Suppressor macrophage (primary cell): ENCODE measurements around the gene TTLL8.
"Not testable (repeated sequence)": the region's sequence is repeated elsewhere in the genome, so short reads cannot be mapped to it uniquely, and the experiment has no call there.

ENCODE experiments used
- DNase-seq, 4 experiments: peaks; one replicate each; pipeline ENCODE4 v3.0.0-alpha.2; 2020 to 2022

TTLL8 gene

GRCh38 chr22:50000587-50001387 lies 57.3 kb downstream of the TTLL8 start:
- no peak for DNase-seq

- no peak for DNase-seq
Measured at GRCh38 chr22:49999946-50000586, 58.0 kb downstream of the TTLL8 start.

GRCh38 chr22:49999063-49999945 lies 58.8 kb downstream of the TTLL8 start:
- peak; percentile 17 to 62 (median 22) for DNase-seq

- no peak for DNase-seq
Measured at GRCh38 chr22:49998718-49999062, 59.4 kb downstream of the TTLL8 start.

GRCh38 chr22:49997932-49998717 lies 60.0 kb downstream of the TTLL8 start:
- DNase-seq, result no peak

- no peak for DNase-seq
Measured at GRCh38 chr22:49997251-49997599, 60.9 kb downstream of the TTLL8 start.

GRCh38 chr22:49996518-49997250 lies 61.4 kb downstream of the TTLL8 start:
- no peak for DNase-seq

- no peak for DNase-seq
Measured at GRCh38 chr22:49996119-49996517, 62.0 kb downstream of the TTLL8 start.

- DNase-seq, result no peak
Measured at GRCh38 chr22:49995361-49996118, 62.6 kb downstream of the TTLL8 start.

- no peak for DNase-seq
Measured at GRCh38 chr22:49995041-49995360, 63.1 kb downstream of the TTLL8 start.

GRCh38 chr22:49994361-49995040 lies 63.6 kb downstream of the TTLL8 start:
- no peak for DNase-seq

- DNase-seq, result no peak
Measured at GRCh38 chr22:49993649-49994360, 64.3 kb downstream of the TTLL8 start.

- peak; percentile 74 to 90 (median 86) for DNase-seq
Measured at GRCh38 chr22:49992921-49993648, 65.0 kb downstream of the TTLL8 start.

- no peak for DNase-seq
Measured at GRCh38 chr22:49991907-49992533, 66.1 kb downstream of the TTLL8 start.

- DNase-seq, result no peak
Measured at GRCh38 chr22:49991167-49991566, 66.9 kb downstream of the TTLL8 start.

- DNase-seq, result not testable (repeated sequence)
Measured at GRCh38 chr22:49989826-49990225, 68.3 kb downstream of the TTLL8 start.

GRCh38 chr22:49986325-49986724 lies 71.8 kb downstream of the TTLL8 start:
- no peak for DNase-seq
